ENCODE data around the gene SP110. TPM values are rescaled to one million over a fixed set of nuclear protein-coding genes. Genes with fewer than 3 reads are reported as not detected.

Gene SP110
- total and polyA plus RNA-seq, 4 experiments from 2014 or later, result 49.8 to 123 (median 103) TPM

- Mint-ChIP-seq H3K27me3 (no peaks in the 10 kb centered on the region), H3K4me3 (no peak overlapping the region), H3K27ac (no peak overlapping the region), H3K36me3 (no peaks in the 10 kb centered on the region), H3K4me1 (no peaks in the 10 kb centered on the region), H3K9me3 (peaks cover 0 to 5% (median 2%) of the 10 kb centered on the region in 8 donors)
- intact Hi-C loops (cut with micrococcal nuclease), result no loop called here
- CTCF ChIA-PET (ENCODE audit: partially characterized antibody), result interaction anchor here (0.6 to 0.9 kb wide), 2 partner anchors 9 to 1755 kb away, joined by 3 to 4 read pairs; no protein-coding TSS in a partner anchor
- Histone ChIP-seq H3K36me3 (ENCODE audit: insufficient read depth, low read length) (no peaks in the 10 kb centered on the region), H3K4me1 (ENCODE audit: insufficient read depth, low read length) (no peaks in the 10 kb centered on the region), H3K4me3 (ENCODE audit: low read length in 2 of 2) (no peak overlapping the region), H3K27ac (ENCODE audit: low read depth, low read length) (no peak overlapping the region), H3K27me3 (ENCODE audit: insufficient read depth, low read length) (no peaks in the 10 kb centered on the region), H3K9me3 (ENCODE audit: control insufficient read depth in 1 of 2, low read length in 2 of 2) (no peaks in the 10 kb centered on the region)
- no peak for DNase-seq
- POLR2A ChIA-PET (ENCODE audit: partially characterized antibody), result no interaction called here
Observed at GRCh38 chr2:230153390-230153976, 66.3 kb downstream of the SP110 start.

GRCh38 chr2:230152334-230152733 is 67.5 kb downstream of the SP110 start:
- no peaks in the 10 kb centered on the region for H3K9me3 ChIP-seq (ENCODE audit: control insufficient read depth in 1 of 2, low read length in 2 of 2)
- no peak for DNase-seq
- H3K36me3 ChIP-seq (ENCODE audit: insufficient read depth, low read length), result no peaks in the 10 kb centered on the region
- Mint-ChIP-seq H3K27me3 (no peaks in the 10 kb centered on the region), H3K9me3 (peaks cover 0 to 5% (median 2%) of the 10 kb centered on the region in 8 donors), H3K36me3 (no peaks in the 10 kb centered on the region), H3K27ac (no peak overlapping the region), H3K4me1 (peaks cover 0 to under 1% (median 0%) of the 10 kb centered on the region in 4 donors), H3K4me3 (no peak overlapping the region)
- H3K4me1 ChIP-seq (ENCODE audit: insufficient read depth, low read length), result no peaks in the 10 kb centered on the region
- intact Hi-C loops (cut with micrococcal nuclease), result no loop called here
- CTCF ChIA-PET (ENCODE audit: partially characterized antibody), result interaction anchor here (1.1 kb wide), 1 partner anchor 8 kb away, joined by 3 read pairs; no protein-coding TSS in a partner anchor
- POLR2A ChIA-PET (ENCODE audit: partially characterized antibody), result no interaction called here
- no peak overlapping the region for H3K27ac ChIP-seq (ENCODE audit: low read depth, low read length)
- no peaks in the 10 kb centered on the region for H3K27me3 ChIP-seq (ENCODE audit: insufficient read depth, low read length)
- H3K4me3 ChIP-seq (ENCODE audit: low read length in 2 of 2), result no peak overlapping the region

GRCh38 chr2:230144355-230144754 is 75.4 kb downstream of the SP110 start:
- Histone ChIP-seq H3K4me3 (ENCODE audit: low read length in 2 of 2) (no peak overlapping the region), H3K9me3 (ENCODE audit: control insufficient read depth in 1 of 2, low read length in 2 of 2) (no peaks in the 10 kb centered on the region), H3K4me1 (ENCODE audit: insufficient read depth, low read length) (no peaks in the 10 kb centered on the region), H3K36me3 (ENCODE audit: insufficient read depth, low read length) (no peaks in the 10 kb centered on the region), H3K27me3 (ENCODE audit: insufficient read depth, low read length) (no peaks in the 10 kb centered on the region), H3K27ac (ENCODE audit: low read depth, low read length) (no peak overlapping the region)
- H3K36me3 Mint-ChIP-seq, result peaks cover 0 to 8% of the 10 kb centered on the region in 2 donors
- no peak overlapping the region for H3K27ac Mint-ChIP-seq
- H3K4me1 Mint-ChIP-seq, result peaks cover 0 to 2% (median 0%) of the 10 kb centered on the region in 4 donors
- H3K27me3 Mint-ChIP-seq, result peaks cover 11 to 13% of the 10 kb centered on the region in 2 donors
- no peak overlapping the region for H3K4me3 Mint-ChIP-seq
- peaks cover 0 to 13% (median 10%) of the 10 kb centered on the region in 8 donors for H3K9me3 Mint-ChIP-seq
- no peak for DNase-seq
- POLR2A ChIA-PET (ENCODE audit: partially characterized antibody), result no interaction called here
- CTCF ChIA-PET (ENCODE audit: partially characterized antibody), result interaction anchor here (1.3 kb wide), 1 partner anchor 16 kb away, joined by 5 read pairs; no protein-coding TSS in a partner anchor
- intact Hi-C loops (cut with micrococcal nuclease), result no loop called here

- intact Hi-C loops (cut with micrococcal nuclease), result no loop called here
- no peak overlapping the region for H3K27ac Mint-ChIP-seq
- no peak overlapping the region for H3K4me3 Mint-ChIP-seq
- peaks cover 10 to 13% of the 10 kb centered on the region in 2 donors for H3K27me3 Mint-ChIP-seq
- no peaks in the 10 kb centered on the region for H3K4me1 ChIP-seq (ENCODE audit: insufficient read depth, low read length)
- no peaks in the 10 kb centered on the region for H3K9me3 ChIP-seq (ENCODE audit: control insufficient read depth in 1 of 2, low read length in 2 of 2)
- no peaks in the 10 kb centered on the region for H3K27me3 ChIP-seq (ENCODE audit: insufficient read depth, low read length)
- CTCF ChIA-PET (ENCODE audit: partially characterized antibody), result no interaction called here
- no peaks in the 10 kb centered on the region for H3K4me1 Mint-ChIP-seq
- H3K36me3 ChIP-seq (ENCODE audit: insufficient read depth, low read length), result no peaks in the 10 kb centered on the region
- DNase-seq, result no peak
- no peak overlapping the region for H3K4me3 ChIP-seq (ENCODE audit: low read length in 2 of 2)
- H3K27ac ChIP-seq (ENCODE audit: low read depth, low read length), result no peak overlapping the region
- H3K36me3 Mint-ChIP-seq, result peaks cover 0 to 8% of the 10 kb centered on the region in 2 donors
- POLR2A ChIA-PET (ENCODE audit: partially characterized antibody), result no interaction called here
- H3K9me3 Mint-ChIP-seq, result peaks cover 0 to 13% (median 10%) of the 10 kb centered on the region in 8 donors
Observed at GRCh38 chr2:230140667-230141066, 79.1 kb downstream of the SP110 start.

GRCh38 chr2:230137902-230138539 is 81.8 kb downstream of the SP110 start:
- intact Hi-C loops (cut with micrococcal nuclease), result no loop called here
- ChIA-PET POLR2A (ENCODE audit: partially characterized antibody) (no interaction called here), CTCF (ENCODE audit: partially characterized antibody) (no interaction called here)
- Histone ChIP-seq H3K9me3 (ENCODE audit: control insufficient read depth in 1 of 2, low read length in 2 of 2) (peaks cover 0 to 9% of the 10 kb centered on the region in 2 donors), H3K4me3 (ENCODE audit: low read length in 2 of 2) (no peak overlapping the region), H3K4me1 (ENCODE audit: insufficient read depth, low read length) (no peaks in the 10 kb centered on the region), H3K27me3 (ENCODE audit: insufficient read depth, low read length) (no peaks in the 10 kb centered on the region), H3K36me3 (ENCODE audit: insufficient read depth, low read length) (no peaks in the 10 kb centered on the region), H3K27ac (ENCODE audit: low read depth, low read length) (no peak overlapping the region)
- peaks cover 5 to 8% of the 10 kb centered on the region in 2 donors for H3K27me3 Mint-ChIP-seq
- H3K27ac Mint-ChIP-seq, result no peak overlapping the region
- DNase-seq, result no peak
- peaks cover 0 to 13% (median 10%) of the 10 kb centered on the region in 8 donors for H3K9me3 Mint-ChIP-seq
- peaks cover 0 to 8% of the 10 kb centered on the region in 2 donors for H3K36me3 Mint-ChIP-seq
- no peaks in the 10 kb centered on the region for H3K4me1 Mint-ChIP-seq
- no peak overlapping the region for H3K4me3 Mint-ChIP-seq

- Mint-ChIP-seq H3K36me3 (no peaks in the 10 kb centered on the region), H3K4me3 (no peak overlapping the region), H3K27ac (no peak overlapping the region), H3K27me3 (peaks cover 1 to 3% of the 10 kb centered on the region in 2 donors), H3K4me1 (no peaks in the 10 kb centered on the region), H3K9me3 (peaks cover 0 to 4% (median 2%) of the 10 kb centered on the region in 8 donors)
- no peaks in the 10 kb centered on the region for H3K27me3 ChIP-seq (ENCODE audit: insufficient read depth, low read length)
- ChIA-PET POLR2A (ENCODE audit: partially characterized antibody) (no interaction called here), CTCF (ENCODE audit: partially characterized antibody) (interaction anchor here (0.8 kb wide), 1 partner anchor 25 kb away, joined by 5 read pairs; no protein-coding TSS in a partner anchor)
- H3K27ac ChIP-seq (ENCODE audit: low read depth, low read length), result no peak overlapping the region
- intact Hi-C loops (cut with micrococcal nuclease), result no loop called here
- DNase-seq, result no peak
- no peaks in the 10 kb centered on the region for H3K4me1 ChIP-seq (ENCODE audit: insufficient read depth, low read length)
- no peak overlapping the region for H3K4me3 ChIP-seq (ENCODE audit: low read length in 2 of 2)
- no peaks in the 10 kb centered on the region for H3K36me3 ChIP-seq (ENCODE audit: insufficient read depth, low read length)
- H3K9me3 ChIP-seq (ENCODE audit: control insufficient read depth in 1 of 2, low read length in 2 of 2), result peaks cover 0 to 9% of the 10 kb centered on the region in 2 donors
Observed at GRCh38 chr2:230135130-230135525, 84.7 kb downstream of the SP110 start.

GRCh38 chr2:230134496-230135129 is 85.2 kb downstream of the SP110 start:
- ChIA-PET CTCF (ENCODE audit: partially characterized antibody) (interaction anchor here (0.8 kb wide), 1 partner anchor 25 kb away, joined by 5 read pairs; no protein-coding TSS in a partner anchor), POLR2A (ENCODE audit: partially characterized antibody) (no interaction called here)
- H3K36me3 Mint-ChIP-seq, result no peaks in the 10 kb centered on the region

More at GRCh38 chr2:230134496-230135129, 85.2 kb downstream of the SP110 start:
- no peaks in the 10 kb centered on the region for H3K27me3 Mint-ChIP-seq
- H3K4me1 Mint-ChIP-seq, result no peaks in the 10 kb centered on the region
- H3K4me3 Mint-ChIP-seq, result no peak overlapping the region
- peaks cover 0 to 9% of the 10 kb centered on the region in 2 donors for H3K9me3 ChIP-seq (ENCODE audit: control insufficient read depth in 1 of 2, low read length in 2 of 2)
- no peak overlapping the region for H3K27ac ChIP-seq (ENCODE audit: low read depth, low read length)
- H3K9me3 Mint-ChIP-seq, result peaks cover 0 to 2% (median 0%) of the 10 kb centered on the region in 8 donors
- H3K4me3 ChIP-seq (ENCODE audit: low read length in 2 of 2), result no peak overlapping the region
- H3K27ac Mint-ChIP-seq, result no peak overlapping the region
- H3K36me3 ChIP-seq (ENCODE audit: insufficient read depth, low read length), result no peaks in the 10 kb centered on the region
- intact Hi-C loops (cut with micrococcal nuclease), result no loop called here
- no peaks in the 10 kb centered on the region for H3K4me1 ChIP-seq (ENCODE audit: insufficient read depth, low read length)
- H3K27me3 ChIP-seq (ENCODE audit: insufficient read depth, low read length), result no peaks in the 10 kb centered on the region
- no peak for DNase-seq

Measured in CD4-positive, alpha-beta memory T cell (primary cell).